ENCODE data around the gene SPRY4.
"Not testable (repeated sequence)": the region's sequence is repeated elsewhere in the genome, so short reads cannot be mapped to it uniquely, and the experiment has no call there.

GRCh38 chr5:142297786-142298185, 27.0 kb downstream of the SPRY4 start:
- not testable (repeated sequence) for TF ChIP-seq SPI1 (IDR thresholded peaks at IDR 0.05; ENCODE audit: low read depth, low read length); POLR2A (IDR thresholded peaks at IDR 0.05; ENCODE audit: low read depth, low read length); POLR2AphosphoS5 (IDR thresholded peaks at IDR 0.05; ENCODE audit: low read depth, low read length); TAF1 (IDR thresholded peaks at IDR 0.05; ENCODE audit: low read depth, low read length); PAX5 (IDR thresholded peaks at IDR 0.05; ENCODE audit: insufficient read depth, low read length, severe bottlenecking)

All from GM12891 (cell line).